GM10248 (cell line): Measurements from ENCODE around the gene B4GALNT3.

Experiments
- CTCF ChIA-PET: fragments of 300-600 bp; sonication (Branson Sonifier 250); formaldehyde crosslinking; extraction: SDS; loops from one replicate; lab custom pipeline; 2021; ENCODE audit warnings: antibody characterized with exemption; lab: Yijun Ruan, JAX
- POLR2A ChIA-PET: fragments of 350-650 bp; sonication (Branson Sonifier 250); formaldehyde crosslinking; extraction: SDS; loops from one replicate; lab custom pipeline; 2020; ENCODE audit warnings: antibody characterized with exemption; lab: Yijun Ruan, JAX
- DNase-seq: peaks from one replicate; pipeline ENCODE4 v3.0.0; 2012; ENCODE audit errors: extremely low spot score
- CTCF ChIP-seq: IDR thresholded peaks from 2 replicates; pipeline ENCODE4 v1.5.1; 2012; ENCODE audit warnings: mild to moderate bottlenecking, low read depth; ENCODE audit errors: extremely low read depth, missing control alignments, control extremely low read depth

Gene B4GALNT3

GRCh38 chr12:544142-544541, 84.4 kb downstream of the B4GALNT3 start:
- ChIA-PET CTCF (interaction anchor here (0.8 to 11.6 kb wide), 7 partner anchors 9 to 101 kb away, joined by 3 to 132 read pairs (median 6); no protein-coding TSS in a partner anchor), POLR2A (no interaction called here)
- no peak for DNase-seq
- TF ChIP-seq CTCF: no peak

- ChIA-PET POLR2A (no interaction called here), CTCF (interaction anchor here (0.7 to 11.6 kb wide), 7 partner anchors 9 to 105 kb away, joined by 3 to 132 read pairs (median 6); no protein-coding TSS in a partner anchor)
- no peak for TF ChIP-seq CTCF
- DNase-seq: no peak
These were observed 85.3 kb downstream of the B4GALNT3 start for GRCh38 chr12:544941-545635.

- CTCF ChIA-PET: interaction anchor here (1.3 to 11.6 kb wide), 2 partner anchors 94 to 104 kb away, joined by 3 to 132 read pairs; no protein-coding TSS in a partner anchor
These were observed 86.1 kb downstream of the B4GALNT3 start for GRCh38 chr12:545835-546234.

GRCh38 chr12:546265-546919, 86.7 kb downstream of the B4GALNT3 start:
- POLR2A ChIA-PET: no interaction called here
- CTCF ChIA-PET: interaction anchor here (0.7 to 3.5 kb wide), 14 partner anchors 9 to 427 kb away, joined by 3 to 144 read pairs (median 6); partner anchors contain the start of gene B4GALNT3
- DNase-seq: no peak
- TF ChIP-seq CTCF: no peak

More at GRCh38 chr12:545835-546234, 86.1 kb downstream of the B4GALNT3 start:
- POLR2A ChIA-PET: no interaction called here
- DNase-seq: no peak
- TF ChIP-seq CTCF: no peak

GRCh38 chr12:546920-547845, 87.4 kb downstream of the B4GALNT3 start:
- peak; percentile 91 for DNase-seq
- POLR2A ChIA-PET: no interaction called here
- TF ChIP-seq CTCF: peak; percentile 99
- CTCF ChIA-PET: interaction anchor here (0.7 to 3.5 kb wide), 31 partner anchors 9 to 948 kb away, joined by 3 to 144 read pairs (median 3); partner anchors contain the start of gene B4GALNT3
